ENCODE data around the gene UNC119.
"Not testable (repeated sequence)": the region's sequence is repeated elsewhere in the genome, so short reads cannot be mapped to it uniquely, and the experiment has no call there.

Gene UNC119

GRCh38 chr17:28526381-28526780 lies 26.0 kb downstream of the UNC119 start:
- in situ Hi-C loops (cut with HindIII; ENCODE audit: low sequenced_read_pairs): no loop called here
- TF ChIP-seq, protein P1, sequence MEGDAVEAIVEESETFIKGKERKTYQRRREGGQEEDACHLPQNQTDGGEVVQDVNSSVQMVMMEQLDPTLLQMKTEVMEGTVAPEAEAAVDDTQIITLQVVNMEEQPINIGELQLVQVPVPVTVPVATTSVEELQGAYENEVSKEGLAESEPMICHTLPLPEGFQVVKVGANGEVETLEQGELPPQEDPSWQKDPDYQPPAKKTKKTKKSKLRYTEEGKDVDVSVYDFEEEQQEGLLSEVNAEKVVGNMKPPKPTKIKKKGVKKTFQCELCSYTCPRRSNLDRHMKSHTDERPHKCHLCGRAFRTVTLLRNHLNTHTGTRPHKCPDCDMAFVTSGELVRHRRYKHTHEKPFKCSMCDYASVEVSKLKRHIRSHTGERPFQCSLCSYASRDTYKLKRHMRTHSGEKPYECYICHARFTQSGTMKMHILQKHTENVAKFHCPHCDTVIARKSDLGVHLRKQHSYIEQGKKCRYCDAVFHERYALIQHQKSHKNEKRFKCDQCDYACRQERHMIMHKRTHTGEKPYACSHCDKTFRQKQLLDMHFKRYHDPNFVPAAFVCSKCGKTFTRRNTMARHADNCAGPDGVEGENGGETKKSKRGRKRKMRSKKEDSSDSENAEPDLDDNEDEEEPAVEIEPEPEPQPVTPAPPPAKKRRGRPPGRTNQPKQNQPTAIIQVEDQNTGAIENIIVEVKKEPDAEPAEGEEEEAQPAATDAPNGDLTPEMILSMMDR (IDR thresholded peaks at IDR 0.05; ENCODE audit: low read depth, low read length): no peak
- no peak overlapping the region for H3K4me3 ChIP-seq (ENCODE audit: low read depth, low read length)
- no peak for DNase-seq (ENCODE audit: low read depth, low spot score)

DNA sequence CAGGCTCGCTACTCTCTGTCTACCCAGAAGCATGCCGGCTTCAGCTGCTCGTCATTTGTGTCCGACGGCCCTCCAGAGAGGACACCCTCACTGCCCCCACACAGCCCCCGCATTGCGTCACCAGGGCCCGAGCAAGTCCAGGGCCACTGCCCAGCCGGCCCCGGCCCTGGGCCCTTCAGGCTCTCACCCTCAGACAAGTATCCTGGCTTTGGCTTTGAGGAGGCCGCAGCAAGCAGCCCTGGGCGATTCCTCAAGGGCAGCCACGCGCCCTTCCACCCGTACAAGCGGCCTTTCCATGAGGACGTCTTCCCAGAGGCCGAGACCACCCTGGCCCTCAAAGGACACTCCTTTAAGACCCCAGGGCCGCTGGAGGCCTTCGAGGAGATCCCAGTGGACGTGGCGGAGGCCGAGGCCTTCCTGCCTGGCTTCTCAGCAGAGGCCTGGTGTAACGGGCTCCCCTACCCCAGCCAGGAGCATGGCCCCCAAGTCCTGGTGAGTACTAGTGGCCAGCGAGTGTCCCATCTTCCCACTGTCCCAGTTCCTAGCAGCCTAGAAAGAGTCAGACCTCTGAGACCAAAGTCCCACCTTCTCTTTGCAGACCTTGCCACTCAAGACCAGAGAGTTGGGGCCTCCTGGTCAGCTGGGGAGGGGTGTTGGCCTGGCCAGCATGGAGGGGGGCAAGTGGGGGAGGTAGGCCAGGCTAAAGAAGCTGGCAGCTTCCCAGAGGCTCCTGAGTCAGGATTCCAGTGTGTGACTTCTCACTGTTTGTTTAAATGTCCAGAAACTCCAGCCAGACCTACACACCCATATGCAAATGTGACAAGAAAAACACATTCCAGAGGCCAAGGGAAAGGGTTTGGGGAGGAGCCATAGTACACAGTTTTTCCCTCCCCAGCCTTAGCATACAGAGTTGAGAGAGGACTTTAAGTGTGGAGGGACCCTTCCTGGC lies 27.7 kb downstream of the UNC119 start:
- TF ChIP-seq, protein P1 (IDR thresholded peaks at IDR 0.05; ENCODE audit: low read depth, low read length): no peak
- DNase-seq (ENCODE audit: low read depth, low spot score): peak; percentile 52
- no peak overlapping the region for H3K4me3 ChIP-seq (ENCODE audit: low read depth, low read length)
- in situ Hi-C loops (cut with HindIII; ENCODE audit: low sequenced_read_pairs): no loop called here

GRCh38 chr17:28523876-28524275 lies 28.5 kb downstream of the UNC119 start:
- no peak for DNase-seq (ENCODE audit: low read depth, low spot score)
- in situ Hi-C loops (cut with HindIII; ENCODE audit: low sequenced_read_pairs): no loop called here
- TF ChIP-seq, protein P1 (IDR thresholded peaks at IDR 0.05; ENCODE audit: low read depth, low read length): no peak
- no peak overlapping the region for H3K4me3 ChIP-seq (ENCODE audit: low read depth, low read length)

GRCh38 chr17:28523186-28523585 lies 29.2 kb downstream of the UNC119 start:
- DNase-seq (ENCODE audit: low read depth, low spot score): no peak
- in situ Hi-C loops (cut with HindIII; ENCODE audit: low sequenced_read_pairs): no loop called here
- H3K4me3 ChIP-seq (ENCODE audit: low read depth, low read length): no peak overlapping the region
- TF ChIP-seq, protein P1 (IDR thresholded peaks at IDR 0.05; ENCODE audit: low read depth, low read length): no peak

GRCh38 chr17:28522281-28522680 lies 30.1 kb downstream of the UNC119 start:
- in situ Hi-C loops (cut with HindIII; ENCODE audit: low sequenced_read_pairs); H3K4me3 ChIP-seq (ENCODE audit: low read depth, low read length); DNase-seq (ENCODE audit: low read depth, low spot score): not testable (repeated sequence)

- TF ChIP-seq, protein P1 (IDR thresholded peaks at IDR 0.05; ENCODE audit: low read depth, low read length): no peak
Observed at GRCh38 chr17:28521311-28522085, 30.9 kb downstream of the UNC119 start.

GRCh38 chr17:28520687-28521086 lies 31.7 kb downstream of the UNC119 start:
- DNase-seq (ENCODE audit: low read depth, low spot score): no peak
- TF ChIP-seq, protein P1 (IDR thresholded peaks at IDR 0.05; ENCODE audit: low read depth, low read length): no peak
- in situ Hi-C loops (cut with HindIII; ENCODE audit: low sequenced_read_pairs): no loop called here
- H3K4me3 ChIP-seq (ENCODE audit: low read depth, low read length): no peak overlapping the region

More at GRCh38 chr17:28521311-28522085, 30.9 kb downstream of the UNC119 start:
- DNase-seq (ENCODE audit: low read depth, low spot score): no peak
- no peak overlapping the region for H3K4me3 ChIP-seq (ENCODE audit: low read depth, low read length)
- in situ Hi-C loops (cut with HindIII; ENCODE audit: low sequenced_read_pairs): no loop called here

Measured in astrocyte of the spinal cord (primary cell).